Spleen (tissue), 7 donors: ENCODE data around the gene FOXP1.

ENCODE experiments used
- CTCF ChIP-seq, 11 experiments: fragments of 200-600 bp in 7 of 11; fragments of 450-650 bp in 4 of 11; sonication (generic) in 4 of 11; IDR thresholded peaks in 8 of 11; conservative IDR thresholded peaks in 3 of 11; 1 replicate in 7 of 11; 2 replicates in 4 of 11; pipeline versions ENCODE4 v1.4.0 to v1.8.0; 2016 to 2021; ENCODE audit warnings: antibody characterized with exemption in 11 of 11, inconsistent platforms in 4 of 11, mild to moderate bottlenecking in 1 of 11
- POLR2AphosphoS5 ChIP-seq, 3 donors: sonication (generic); formaldehyde crosslinking; IDR thresholded peaks; one replicate each; pipeline ENCODE4 v1.5.1; 2017; ENCODE audit warnings: antibody characterized with exemption in 3 of 3
- donor health status: DM: no; HTN: no; CAD: no; lungs with moderate emphysema.
- donor health status: DM: no; HTN: no; CAD: no.
- donor health status: DM: no; HTN: no; CAD: no.

- TF ChIP-seq CTCF (IDR thresholded peaks at IDR 0.05 in 8 of 11, conservative IDR thresholded peaks at IDR 0.05 in 3 of 11) (no peak), POLR2AphosphoS5 (IDR thresholded peaks at IDR 0.05) (no peak)
Measured at GRCh38 chr3:71497971-71498444, 85.5 kb downstream of the FOXP1 start.
